Heart left ventricle (tissue), 16 donors: ENCODE results near the gene CABP4. TPM values are rescaled to one million over a fixed set of nuclear protein-coding genes. Genes with fewer than 3 reads are reported as not detected.
"Not testable (repeated sequence)": the region's sequence is repeated elsewhere in the genome, so short reads cannot be mapped to it uniquely, and the experiment has no call there.

Experiments
- ATAC-seq, 4 donors: fragments of 200-7000 bp; cut with Tn5 transposase; one replicate each; pipeline ENCODE4 v1.9.1; 2020 to 2022; ENCODE audit warnings: moderate library complexity in 4 of 4, mild to moderate bottlenecking in 3 of 4, moderate number of reproducible peaks in 1 of 4
- DNase-seq, 5 donors: peaks; one replicate each; pipeline ENCODE4 v3.0.0-alpha.2; 2020
- H3K27ac ChIP-seq, 12 donors: fragments of 200-600 bp; sonication (generic) in 4 of 12; one replicate each; pipeline versions ENCODE4 v1.5.0 to v1.8.0; 2016 to 2022; ENCODE audit warnings: mild to moderate bottlenecking in 2 of 12
- H3K27me3 ChIP-seq, 9 donors: fragments of 200-600 bp; sonication (generic) in 2 of 9; one replicate each; pipeline versions ENCODE4 v1.5.1 to v1.8.0; 2016 to 2022; ENCODE audit warnings: mild to moderate bottlenecking in 3 of 9
- H3K36me3 ChIP-seq, 9 donors: fragments of 200-600 bp; sonication (generic) in 2 of 9; one replicate each; pipeline versions ENCODE4 v1.5.0 to v1.8.0; 2018 to 2022; ENCODE audit warnings: mild to moderate bottlenecking in 2 of 9
- H3K4me1 ChIP-seq, 12 donors: fragments of 200-600 bp; sonication (generic) in 4 of 12; one replicate each; pipeline versions ENCODE4 v1.5.0 to v1.8.0; 2016 to 2022; ENCODE audit warnings: mild to moderate bottlenecking in 3 of 12
- H3K4me3 ChIP-seq, 12 donors: fragments of 200-600 bp; sonication (generic) in 4 of 12; one replicate each; pipeline versions ENCODE4 v1.5.0 to v1.8.0; 2017 to 2022; ENCODE audit warnings: mild to moderate bottlenecking in 9 of 12, moderate library complexity in 4 of 12
- H3K9me3 ChIP-seq, 12 donors: fragments of 200-600 bp; sonication (generic) in 4 of 12; one replicate each; pipeline versions ENCODE4 v1.5.0 to v1.8.0; 2016 to 2022; ENCODE audit warnings: mild to moderate bottlenecking in 1 of 12
- POLR2A ChIP-seq, 2 donors: fragments of 450-650 bp; IDR thresholded peaks; one replicate each; pipeline ENCODE4 v1.6.1; 2017; ENCODE audit warnings: antibody characterized with exemption in 2 of 2, mild to moderate bottlenecking in 2 of 2, moderate library complexity in 2 of 2
- WGBS, 4 donors: extraction: QIAGEN DNeasy Blood & Tissue Kit in 2 of 4; methylation state at CpG; one replicate each; pipeline versions ENCODE4 v1.1.5 to v1.1.7; 2013 to 2018; 5-methylcytosine and 5-hydroxymethylcytosine counted together
- intact Hi-C, 10 donors: fragments of 100-400 bp; cut with DNase I; formaldehyde crosslinking; loops; one replicate each; pipeline versions ENCODE4 v1.11.1 to v1.14.2; 2022
- polyA plus RNA-seq, 2 donors: library from polyadenylated mRNA; stranded (reverse); fragments of 200-250 nt; gene quantifications; one replicate each; pipeline ENCODE4 v1.2.3, GENCODE V29; 2013
- total RNA-seq, 9 donors: library from RNA; depleted of rRNA in 2 of 9; stranded (reverse); fragments of >200 nt in 2 of 9; fragmentation: NEBNext Ultra II Directional in 3 of 9; extraction: Animal tissue kit (Norgen Biotek cat#: 25700) in 3 of 9; gene quantifications; one replicate each; pipeline versions ENCODE4 v1.1.0 to v1.2.4, GENCODE V29; 2016 to 2023
- TF ChIP-seq, protein P1 (sequence below), 12 donors: fragments of 200-600 bp; sonication (generic) in 4 of 12; IDR thresholded peaks; one replicate each; pipeline versions ENCODE4 v1.5.0 to v1.8.0; 2018 to 2022; ENCODE audit warnings: antibody characterized with exemption in 12 of 12, mild to moderate bottlenecking in 5 of 12
- donor health status: ischemic (EF 13 %, LVEDD 7.1; RV severe dilation, severe dysfunction).
- donor health status: healthy with polysubstance abuse.
- donor health status: DM: no; HTN: yes; CAD: no.
- donor health status: DM: no; HTN: no; CAD: no.
- donor health status: ischemic (EF 25% LVEDD 6.9; RV normal size, moderate dysfunction).
- donor health status: ischemic (EF 25% LVEDD 5.7; RV mildly dilated, moderate dysfunction).
- donor health status: healthy.
- donor health status: DM: yes; HTN: yes; CAD: no.
- donor health status: ischemic (EF 35%, LVEDD 5.7; RV mildly dilated, moderate dysfunction).
- donor health status: nonischemic (EF 11% LVEDD 7.7; RV severe dilation, severe dysfunction).
- donor health status: DM: yes; HTN: yes; CAD: no.
- donor health status: PGD.
- donor health status: ischemic (EF 29% LVEDD 5.4; RV normal size, mild dysfunction).
- donor health status: nonischemic (EF 23%, LVEDD 6.1; RV moderate dilation, normal function).

The CABP4 gene
- total and polyA plus RNA-seq, 11 donors, result 0.25 to 4.2 (median 0.51) TPM; not detected in 1

DNA sequence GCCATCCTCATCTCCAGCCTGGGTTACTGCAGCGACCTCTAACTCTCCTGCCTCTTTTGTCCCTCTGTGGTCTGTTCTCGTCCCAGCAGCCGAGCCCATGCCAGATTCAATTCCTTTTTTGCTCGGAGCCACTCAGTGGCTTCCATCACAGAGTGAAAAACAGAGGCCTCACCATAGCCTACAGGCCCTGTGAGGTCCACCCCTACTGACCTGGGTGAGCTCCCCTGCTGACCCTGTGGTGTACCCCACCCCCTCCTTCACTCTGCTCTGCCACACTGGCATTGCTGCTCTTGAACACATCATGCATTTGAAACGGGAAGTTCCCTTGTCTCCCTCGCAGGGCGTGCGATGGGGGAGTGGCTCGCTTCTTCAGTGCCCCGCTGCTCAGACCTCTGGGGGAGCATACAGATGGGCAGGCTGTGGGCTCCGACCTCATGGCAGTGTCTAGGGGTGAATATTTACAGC lies 29.7 kb downstream of the CABP4 start:
- TF ChIP-seq, protein P1, sequence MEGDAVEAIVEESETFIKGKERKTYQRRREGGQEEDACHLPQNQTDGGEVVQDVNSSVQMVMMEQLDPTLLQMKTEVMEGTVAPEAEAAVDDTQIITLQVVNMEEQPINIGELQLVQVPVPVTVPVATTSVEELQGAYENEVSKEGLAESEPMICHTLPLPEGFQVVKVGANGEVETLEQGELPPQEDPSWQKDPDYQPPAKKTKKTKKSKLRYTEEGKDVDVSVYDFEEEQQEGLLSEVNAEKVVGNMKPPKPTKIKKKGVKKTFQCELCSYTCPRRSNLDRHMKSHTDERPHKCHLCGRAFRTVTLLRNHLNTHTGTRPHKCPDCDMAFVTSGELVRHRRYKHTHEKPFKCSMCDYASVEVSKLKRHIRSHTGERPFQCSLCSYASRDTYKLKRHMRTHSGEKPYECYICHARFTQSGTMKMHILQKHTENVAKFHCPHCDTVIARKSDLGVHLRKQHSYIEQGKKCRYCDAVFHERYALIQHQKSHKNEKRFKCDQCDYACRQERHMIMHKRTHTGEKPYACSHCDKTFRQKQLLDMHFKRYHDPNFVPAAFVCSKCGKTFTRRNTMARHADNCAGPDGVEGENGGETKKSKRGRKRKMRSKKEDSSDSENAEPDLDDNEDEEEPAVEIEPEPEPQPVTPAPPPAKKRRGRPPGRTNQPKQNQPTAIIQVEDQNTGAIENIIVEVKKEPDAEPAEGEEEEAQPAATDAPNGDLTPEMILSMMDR (IDR thresholded peaks at IDR 0.05), result no peak
- no peak for TF ChIP-seq POLR2A (IDR thresholded peaks at IDR 0.05)
- no peak for ATAC-seq
- H3K4me3 ChIP-seq, result peak overlapping the region in 1 of 12 donors; percentile 60
- peaks cover 0 to 30% (median 22%) of the 10 kb centered on the region in 9 donors for H3K36me3 ChIP-seq
- no peaks in the 10 kb centered on the region for H3K27me3 ChIP-seq
- peak in 3 of 5 donors; percentile 27 to 62 (median 28) for DNase-seq
- peak overlapping the region in 2 of 12 donors; percentile 16 to 88 for H3K27ac ChIP-seq
- WGBS, 4 donors, result 65 to 79% (median 75%) methylated on average over 11 of the region's 11 CpGs
- intact Hi-C loops, result loop anchor here in 1 of 10 donors (5.0 kb wide), 1 partner anchor 93 kb away; the partner anchor contains the start of gene RAD9A
- no peaks in the 10 kb centered on the region for H3K9me3 ChIP-seq
- peaks cover 5 to 44% (median 25%) of the 10 kb centered on the region in 12 donors for H3K4me1 ChIP-seq

DNA sequence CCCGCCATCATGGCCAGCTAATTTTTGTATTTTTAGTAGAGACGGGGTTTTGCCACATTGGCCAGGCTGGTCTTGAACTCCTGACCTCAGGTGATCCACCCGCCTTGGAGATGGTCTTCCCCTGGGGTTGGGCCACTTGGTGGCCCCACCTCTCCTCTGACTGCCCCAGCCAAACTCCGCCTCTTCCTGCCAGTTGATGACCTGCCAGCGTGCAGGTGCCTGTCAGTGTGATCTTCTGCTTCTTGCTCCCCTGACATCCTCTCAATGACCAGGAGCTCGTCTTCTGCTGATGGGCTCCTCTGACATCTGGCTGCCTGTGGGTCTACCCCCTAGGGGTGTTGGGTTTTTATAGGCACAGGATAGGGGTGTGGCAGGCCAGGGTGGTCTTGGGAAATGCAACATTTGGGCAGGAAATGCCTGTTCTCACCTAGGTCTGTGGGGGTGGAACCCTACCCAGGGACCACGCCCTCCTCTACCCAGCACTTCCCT lies 30.8 kb downstream of the CABP4 start:
- not testable (repeated sequence) for ATAC-seq, DNase-seq, H3K9me3 ChIP-seq

DNA sequence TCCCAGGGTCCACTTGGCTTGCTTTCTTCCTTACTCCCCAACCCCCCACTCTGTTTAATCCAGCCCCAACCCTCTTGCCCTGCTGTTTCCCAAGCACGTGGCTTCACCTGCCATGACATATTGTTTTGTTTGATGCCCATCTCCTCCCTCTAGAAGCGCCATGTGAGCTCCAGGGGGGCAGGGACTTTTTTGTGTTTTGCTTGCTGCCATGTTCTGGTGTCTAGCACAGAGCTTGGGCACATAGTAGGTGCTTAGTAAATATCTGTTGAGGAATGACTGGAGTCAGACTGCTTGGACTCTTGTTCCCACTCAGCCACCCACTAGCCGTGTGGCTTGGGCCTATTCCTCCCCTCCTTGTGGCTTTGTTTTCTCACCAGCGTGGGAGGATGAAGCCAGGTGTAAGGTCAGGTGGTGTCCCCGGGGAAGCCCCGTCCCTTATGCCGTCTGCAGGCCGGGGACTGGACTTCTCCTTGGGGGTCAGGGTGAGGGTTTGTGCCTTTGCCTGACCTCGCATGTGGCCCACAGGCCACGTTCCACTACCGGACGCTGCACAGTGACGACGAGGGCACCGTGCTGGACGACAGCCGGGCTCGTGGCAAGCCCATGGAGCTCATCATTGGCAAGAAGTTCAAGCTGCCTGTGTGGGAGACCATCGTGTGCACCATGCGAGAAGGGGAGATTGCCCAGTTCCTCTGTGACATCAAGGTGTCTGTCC lies 31.5 kb downstream of the CABP4 start:
- Histone ChIP-seq H3K36me3 (peaks cover 0 to 46% (median 35%) of the 10 kb centered on the region in 9 donors), H3K27ac (peak overlapping the region in 1 of 12 donors; percentile 88), H3K4me3 (no peak overlapping the region), H3K27me3 (no peaks in the 10 kb centered on the region), H3K4me1 (peaks cover 5 to 44% (median 25%) of the 10 kb centered on the region in 12 donors), H3K9me3 (no peaks in the 10 kb centered on the region)
- intact Hi-C loops, result no loop called here
- DNase-seq (peak in 1 of 5 donors; percentile 9), ATAC-seq (no peak)
- TF ChIP-seq, protein P1 (IDR thresholded peaks at IDR 0.05), result no peak
- TF ChIP-seq POLR2A (IDR thresholded peaks at IDR 0.05), result no peak
- 85 to 92% (median 88%) methylated on average over 12 to 20 of the region's 20 CpGs for WGBS, 4 donors

More for the DNA sequence above, 30.8 kb downstream of the CABP4 start:
- intact Hi-C loops, H3K4me3 ChIP-seq, H3K27me3 ChIP-seq: not testable (repeated sequence)
- H3K36me3 ChIP-seq, result peaks cover 0 to 39% (median 30%) of the 10 kb centered on the region in 9 donors
- H3K27ac ChIP-seq, result peak overlapping the region in 1 of 12 donors; percentile 88
- peaks cover 5 to 44% (median 25%) of the 10 kb centered on the region in 12 donors for H3K4me1 ChIP-seq
- 75 to 88% (median 84%) methylated on average over 4 to 7 of the region's 7 CpGs for WGBS, 4 donors

DNA sequence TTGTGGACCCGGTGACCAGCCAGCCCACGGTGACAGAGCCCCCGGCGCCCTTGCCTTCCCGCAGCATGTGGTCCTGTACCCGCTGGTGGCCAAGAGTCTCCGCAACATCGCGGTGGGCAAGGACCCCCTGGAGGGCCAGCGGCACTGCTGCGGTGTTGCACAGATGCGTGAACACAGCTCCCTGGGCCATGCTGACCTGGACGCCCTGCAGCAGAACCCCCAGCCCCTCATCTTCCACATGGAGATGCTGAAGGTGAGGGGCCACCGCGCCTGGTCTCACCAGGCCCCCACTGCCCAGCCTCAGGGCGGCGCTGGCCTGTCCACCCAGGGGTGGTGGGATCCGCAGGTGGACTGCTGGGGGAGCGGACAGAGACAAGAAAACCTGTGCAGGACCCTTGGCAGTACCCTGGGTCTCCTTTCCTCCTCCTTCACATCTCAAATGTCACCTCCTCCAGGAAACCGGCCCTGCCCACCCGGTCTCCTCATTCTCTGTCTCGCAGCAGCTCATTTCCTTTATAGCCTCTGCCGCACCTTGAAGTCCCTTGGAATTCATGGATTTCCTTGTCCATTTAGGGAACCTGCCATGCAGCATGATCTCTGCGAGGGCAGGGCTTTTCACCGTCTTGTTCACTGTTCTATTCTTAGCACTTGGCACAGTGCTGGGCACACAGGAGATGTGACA lies 34.2 kb downstream of the CABP4 start:
- no peak overlapping the region for H3K4me3 ChIP-seq

More for the DNA sequence above, 34.2 kb downstream of the CABP4 start:
- peaks cover 0 to 28% (median 10%) of the 10 kb centered on the region in 12 donors for H3K4me1 ChIP-seq
- no peak for ATAC-seq
- intact Hi-C loops, result no loop called here
- no peaks in the 10 kb centered on the region for H3K27me3 ChIP-seq
- no peak overlapping the region for H3K27ac ChIP-seq
- TF ChIP-seq POLR2A (IDR thresholded peaks at IDR 0.05), result no peak
- TF ChIP-seq, protein P1 (IDR thresholded peaks at IDR 0.05), result no peak
- H3K9me3 ChIP-seq, result no peaks in the 10 kb centered on the region
- no peak for DNase-seq
- WGBS, 4 donors, result 69 to 86% (median 78%) methylated on average over 8 to 25 of the region's 25 CpGs
- H3K36me3 ChIP-seq, result peaks cover 0 to 74% (median 61%) of the 10 kb centered on the region in 9 donors
